Activated CD4-positive, alpha-beta T cell treated with anti-CD3 and anti-CD28 coated beads, Interleukin-2, amount 10 ng/mL, durations not matched to agents 24 days and 14 days (primary cell): ENCODE data around the gene NRXN3. TPM values are rescaled to one million over a fixed set of nuclear protein-coding genes. Genes with fewer than 3 reads are reported as not detected.

Source experiments
- DNase-seq: peaks from one replicate; pipeline ENCODE4 v3.0.0; 2022
- H3K27ac Mint-ChIP-seq: one replicate; pipeline ENCODE4 v1.8.0; 2022; ENCODE audit warnings: mild to moderate bottlenecking, mixed read lengths
- H3K27me3 Mint-ChIP-seq: one replicate; pipeline ENCODE4 v1.8.0; 2022; ENCODE audit warnings: mixed read lengths
- H3K36me3 Mint-ChIP-seq: one replicate; pipeline ENCODE4 v1.8.0; 2022; ENCODE audit warnings: low read depth, mild to moderate bottlenecking, mixed read lengths
- H3K4me1 Mint-ChIP-seq: one replicate; pipeline ENCODE4 v1.8.0; 2021; ENCODE audit warnings: mixed read lengths
- H3K4me3 Mint-ChIP-seq: one replicate; pipeline ENCODE4 v1.8.0; 2022; ENCODE audit warnings: mild to moderate bottlenecking, moderate library complexity, mixed read lengths
- H3K9me3 Mint-ChIP-seq: one replicate; pipeline ENCODE4 v1.8.0; 2021; ENCODE audit warnings: mixed read lengths
- intact Hi-C: fragments of 100-400 bp; cut with micrococcal nuclease; formaldehyde crosslinking; loops from one replicate; pipeline ENCODE4 v1.15.1; 2023
- total RNA-seq: library from RNA; stranded (reverse); gene quantifications from 2 replicates; pipeline ENCODE4 v1.2.3, GENCODE V29; 2022

The NRXN3 gene
- total RNA-seq, 1 donor from 2014 or later = not detected

DNA sequence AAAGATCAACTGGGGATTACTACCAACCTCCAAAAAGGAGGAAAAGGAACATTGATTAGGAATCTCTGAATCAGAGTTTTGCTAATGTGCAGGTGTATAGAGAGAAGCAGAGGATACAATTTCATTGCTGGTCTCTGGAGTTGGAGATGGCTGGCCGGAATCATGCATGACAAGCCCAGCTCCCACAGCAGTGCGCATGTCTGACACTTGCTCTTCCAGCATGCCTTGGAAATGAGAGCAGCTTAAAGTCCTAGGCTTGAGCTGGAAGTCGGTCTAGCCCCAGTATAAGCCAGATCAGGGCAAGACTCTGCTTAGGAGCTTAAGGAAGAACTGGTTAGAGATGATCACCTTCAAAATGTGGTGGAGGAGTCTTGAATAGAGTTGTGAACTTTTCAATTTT, 1298.3 kb downstream of the NRXN3 start:
- Mint-ChIP-seq H3K4me1 (no peaks in the 10 kb centered on the region), H3K9me3 (no peaks in the 10 kb centered on the region), H3K36me3 (no peaks in the 10 kb centered on the region), H3K4me3 (no peak overlapping the region), H3K27me3 (no peaks in the 10 kb centered on the region), H3K27ac (no peak overlapping the region)
- DNase-seq = no peak
- intact Hi-C loops = no loop called here

DNA sequence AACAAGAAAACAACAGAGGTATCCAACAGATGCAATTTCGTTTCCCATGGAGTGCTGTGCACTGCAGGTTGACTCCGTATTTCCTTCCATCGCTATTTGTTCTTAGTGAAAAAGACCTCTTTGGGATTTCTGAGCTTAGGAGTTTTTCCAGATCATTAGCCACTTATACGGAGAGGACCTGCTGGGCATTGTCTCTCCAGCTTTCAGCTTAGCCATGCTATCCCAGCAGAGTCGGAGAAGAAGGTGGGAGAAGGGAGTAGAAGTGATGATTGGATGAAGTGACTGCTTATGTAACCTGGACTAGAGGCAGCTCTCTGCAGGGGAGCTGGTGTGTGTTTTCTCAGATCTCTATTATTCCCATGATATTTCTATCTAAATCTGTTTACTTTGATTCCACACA, 1303.5 kb downstream of the NRXN3 start:
- Mint-ChIP-seq H3K4me1 (no peaks in the 10 kb centered on the region), H3K27me3 (no peaks in the 10 kb centered on the region), H3K27ac (no peak overlapping the region), H3K4me3 (no peak overlapping the region), H3K9me3 (no peaks in the 10 kb centered on the region), H3K36me3 (no peaks in the 10 kb centered on the region)
- intact Hi-C loops = no loop called here
- no peak for DNase-seq

- Mint-ChIP-seq H3K27ac (no peak overlapping the region), H3K27me3 (no peaks in the 10 kb centered on the region)
- intact Hi-C loops = no loop called here
These were observed 1305.8 kb downstream of the NRXN3 start for GRCh38 chr14:79475887-79476532.

GRCh38 chr14:79476552-79476951, 1306.4 kb downstream of the NRXN3 start:
- Mint-ChIP-seq H3K4me3 (no peak overlapping the region), H3K27ac (no peak overlapping the region), H3K4me1 (no peaks in the 10 kb centered on the region), H3K9me3 (no peaks in the 10 kb centered on the region), H3K27me3 (no peaks in the 10 kb centered on the region), H3K36me3 (no peaks in the 10 kb centered on the region)
- intact Hi-C loops = no loop called here
- DNase-seq = no peak

More at GRCh38 chr14:79475887-79476532, 1305.8 kb downstream of the NRXN3 start:
- H3K9me3 Mint-ChIP-seq = no peaks in the 10 kb centered on the region
- DNase-seq = no peak
- no peaks in the 10 kb centered on the region for H3K36me3 Mint-ChIP-seq
- H3K4me1 Mint-ChIP-seq = no peaks in the 10 kb centered on the region
- no peak overlapping the region for H3K4me3 Mint-ChIP-seq

DNA sequence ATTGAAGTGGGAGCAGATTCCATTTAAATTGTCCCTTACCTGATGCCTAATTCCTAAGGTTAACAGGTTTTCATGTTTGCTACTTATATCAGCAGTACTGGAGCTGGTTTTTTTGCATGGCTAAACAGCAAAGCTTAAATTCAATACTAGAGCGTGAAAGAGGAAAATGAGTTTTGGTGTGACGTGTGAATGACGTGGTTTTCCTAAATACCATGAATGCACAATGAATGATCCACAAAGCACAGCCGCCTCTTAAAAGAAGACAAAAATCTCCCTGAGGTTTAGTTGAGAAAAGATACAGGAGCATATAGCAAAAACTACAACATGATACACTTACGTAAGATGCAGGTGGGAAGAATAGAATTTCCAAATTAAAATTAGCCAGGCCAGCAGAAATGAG, 1310.0 kb downstream of the NRXN3 start:
- H3K27me3 Mint-ChIP-seq = no peaks in the 10 kb centered on the region
- no peak for DNase-seq
- intact Hi-C loops = no loop called here
- no peak overlapping the region for H3K4me3 Mint-ChIP-seq
- H3K4me1 Mint-ChIP-seq = no peaks in the 10 kb centered on the region
- no peak overlapping the region for H3K27ac Mint-ChIP-seq
- H3K9me3 Mint-ChIP-seq = no peaks in the 10 kb centered on the region
- H3K36me3 Mint-ChIP-seq = no peaks in the 10 kb centered on the region

DNA sequence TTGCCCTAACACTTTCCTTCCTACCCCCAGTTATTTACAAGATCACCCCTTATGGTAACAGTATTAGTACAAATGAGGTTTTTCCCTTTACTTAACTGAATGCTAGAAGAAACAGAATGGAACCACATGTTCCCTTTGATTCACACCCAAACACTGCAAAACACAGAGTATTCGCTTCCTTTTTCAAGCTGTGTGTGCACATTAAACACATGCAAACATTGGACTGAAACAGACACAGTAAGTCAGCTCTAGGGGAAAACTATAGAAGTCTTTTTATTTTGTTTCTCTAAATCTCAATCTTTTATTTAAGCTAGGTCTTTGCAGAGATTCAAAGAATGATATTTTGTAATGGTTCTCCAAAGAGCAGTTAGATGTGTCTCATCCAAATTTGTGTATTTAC, 1312.7 kb downstream of the NRXN3 start:
- Mint-ChIP-seq H3K4me3 (no peak overlapping the region), H3K36me3 (no peaks in the 10 kb centered on the region), H3K27me3 (no peaks in the 10 kb centered on the region), H3K27ac (no peak overlapping the region), H3K9me3 (no peaks in the 10 kb centered on the region), H3K4me1 (no peaks in the 10 kb centered on the region)
- intact Hi-C loops = no loop called here
- DNase-seq = no peak

DNA sequence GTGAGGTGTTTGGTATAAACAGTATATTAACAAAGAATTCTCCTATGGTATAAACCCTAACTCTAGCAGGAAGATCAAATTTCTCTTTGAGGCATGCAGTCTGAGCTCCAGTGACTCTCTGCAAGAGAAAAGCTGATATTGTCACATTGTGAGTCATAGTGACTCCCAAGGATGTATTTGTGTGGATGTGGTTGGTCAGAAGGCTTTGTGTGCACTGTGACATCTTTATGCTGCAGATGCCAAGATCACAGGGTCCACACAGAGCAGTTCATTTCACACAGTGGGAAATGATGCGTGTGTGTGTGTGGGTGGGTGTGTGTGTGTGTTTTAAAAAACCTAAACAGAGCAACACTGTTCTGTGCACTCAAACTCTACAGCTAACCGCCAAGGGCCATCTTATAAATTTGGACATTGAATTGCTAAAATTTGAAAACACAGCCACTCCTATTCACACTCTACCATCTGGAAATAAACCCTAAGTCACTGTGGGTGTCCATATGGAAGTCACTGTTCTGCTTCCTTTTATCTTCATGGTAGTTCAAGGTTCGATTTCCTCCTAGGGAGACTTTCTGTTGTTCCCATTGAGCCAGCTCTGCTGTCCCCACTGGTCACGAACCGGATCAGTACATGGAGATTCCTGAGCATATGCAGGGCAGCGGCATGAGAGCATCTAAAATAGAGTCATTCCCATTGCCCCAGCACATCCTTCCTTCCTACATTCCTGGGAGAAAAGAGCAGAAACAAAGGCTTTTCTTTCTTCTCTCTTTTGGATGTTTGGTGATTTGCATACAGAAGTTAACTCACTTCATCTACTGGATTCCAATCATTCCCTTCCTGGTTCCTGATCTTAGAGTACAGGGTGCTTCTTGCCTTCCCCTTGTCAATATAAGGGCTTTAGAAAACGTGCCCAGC, 1313.6 kb downstream of the NRXN3 start:
- Mint-ChIP-seq H3K4me3 (no peak overlapping the region), H3K4me1 (no peaks in the 10 kb centered on the region), H3K9me3 (peaks cover 5% of the 10 kb centered on the region), H3K27ac (no peak overlapping the region), H3K27me3 (no peaks in the 10 kb centered on the region), H3K36me3 (no peaks in the 10 kb centered on the region)
- intact Hi-C loops = no loop called here
- DNase-seq = no peak

DNA sequence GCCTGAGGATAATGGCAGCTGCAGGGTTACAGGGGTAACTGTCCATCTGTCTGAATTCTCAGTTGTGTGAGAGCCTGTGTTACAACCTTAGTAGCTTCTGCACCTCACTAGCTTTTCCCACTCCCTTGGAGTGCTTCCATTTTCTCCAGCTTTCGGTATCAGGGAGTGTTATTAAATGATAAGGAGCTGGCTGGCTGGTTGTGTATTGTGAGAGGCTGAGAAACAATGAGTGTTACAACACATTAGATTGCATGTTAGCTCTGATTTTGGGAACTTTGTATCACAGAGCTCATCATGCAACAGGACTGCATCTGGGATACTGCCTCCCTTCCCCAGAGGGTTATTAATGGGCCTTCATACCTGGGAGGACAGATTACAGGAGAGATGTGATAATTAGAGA, 1317.5 kb downstream of the NRXN3 start:
- Mint-ChIP-seq H3K36me3 (no peaks in the 10 kb centered on the region), H3K9me3 (peaks cover 12% of the 10 kb centered on the region), H3K4me1 (no peaks in the 10 kb centered on the region), H3K27me3 (no peaks in the 10 kb centered on the region), H3K27ac (no peak overlapping the region), H3K4me3 (no peak overlapping the region)
- DNase-seq = no peak
- intact Hi-C loops = no loop called here

DNA sequence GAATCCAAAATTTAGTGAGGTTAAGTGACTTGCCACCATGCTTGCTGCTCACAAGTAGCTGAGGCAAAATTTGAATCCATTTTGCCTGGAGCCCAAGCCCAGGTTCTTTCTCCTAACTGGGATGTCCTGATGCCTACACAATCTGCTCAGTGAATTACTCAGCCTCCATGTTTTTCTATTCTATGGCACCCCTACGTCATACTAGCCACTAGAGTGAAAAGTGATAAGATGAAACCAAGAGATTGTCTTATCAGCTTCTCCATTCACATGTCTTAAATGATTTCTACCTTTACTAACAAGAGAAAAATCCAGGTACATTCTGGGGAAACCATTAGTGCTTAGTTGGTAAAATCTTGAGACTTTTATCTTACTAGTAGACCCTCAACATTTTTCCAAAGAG, 1321.0 kb downstream of the NRXN3 start:
- intact Hi-C loops = no loop called here
- peaks cover 12% of the 10 kb centered on the region for H3K9me3 Mint-ChIP-seq
- DNase-seq = no peak
- no peak overlapping the region for H3K4me3 Mint-ChIP-seq
- no peak overlapping the region for H3K27ac Mint-ChIP-seq
- H3K4me1 Mint-ChIP-seq = no peaks in the 10 kb centered on the region
- H3K36me3 Mint-ChIP-seq = no peaks in the 10 kb centered on the region
- H3K27me3 Mint-ChIP-seq = no peaks in the 10 kb centered on the region

GRCh38 chr14:79493081-79493645, 1323.0 kb downstream of the NRXN3 start:
- Mint-ChIP-seq H3K9me3 (peaks cover 11% of the 10 kb centered on the region), H3K36me3 (no peaks in the 10 kb centered on the region), H3K27ac (no peak overlapping the region), H3K4me1 (no peaks in the 10 kb centered on the region), H3K4me3 (no peak overlapping the region), H3K27me3 (no peaks in the 10 kb centered on the region)
- no peak for DNase-seq
- intact Hi-C loops = no loop called here

DNA sequence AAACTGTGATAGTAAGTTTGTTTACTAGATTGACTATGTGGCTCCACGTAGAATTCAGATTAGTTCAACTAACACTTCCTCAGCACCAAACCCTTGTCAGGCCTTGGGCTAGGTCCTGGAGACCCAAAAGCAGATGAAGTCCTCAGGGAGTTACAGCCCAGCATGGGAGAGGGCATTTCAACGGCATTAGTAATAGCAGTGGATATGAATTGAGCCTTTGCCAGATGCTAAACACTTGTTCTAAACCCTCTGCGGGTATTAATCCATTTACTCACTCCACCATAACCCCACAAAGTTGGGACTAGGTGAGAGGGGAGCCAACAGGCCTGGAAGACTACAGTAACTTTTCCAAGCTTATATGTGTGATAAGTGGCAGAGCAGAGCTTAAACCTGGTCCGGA, 1326.5 kb downstream of the NRXN3 start:
- Mint-ChIP-seq H3K27ac (no peak overlapping the region), H3K36me3 (no peaks in the 10 kb centered on the region), H3K27me3 (no peaks in the 10 kb centered on the region), H3K4me3 (no peak overlapping the region), H3K4me1 (no peaks in the 10 kb centered on the region), H3K9me3 (no peaks in the 10 kb centered on the region)
- DNase-seq = no peak
- intact Hi-C loops = no loop called here

- H3K9me3 Mint-ChIP-seq = no peaks in the 10 kb centered on the region
- no peak overlapping the region for H3K27ac Mint-ChIP-seq
- no peak for DNase-seq
- H3K36me3 Mint-ChIP-seq = no peaks in the 10 kb centered on the region
- H3K27me3 Mint-ChIP-seq = no peaks in the 10 kb centered on the region
- no peak overlapping the region for H3K4me3 Mint-ChIP-seq
- no peaks in the 10 kb centered on the region for H3K4me1 Mint-ChIP-seq
- intact Hi-C loops = no loop called here
These were observed 1330.3 kb downstream of the NRXN3 start for GRCh38 chr14:79500489-79500888.

DNA sequence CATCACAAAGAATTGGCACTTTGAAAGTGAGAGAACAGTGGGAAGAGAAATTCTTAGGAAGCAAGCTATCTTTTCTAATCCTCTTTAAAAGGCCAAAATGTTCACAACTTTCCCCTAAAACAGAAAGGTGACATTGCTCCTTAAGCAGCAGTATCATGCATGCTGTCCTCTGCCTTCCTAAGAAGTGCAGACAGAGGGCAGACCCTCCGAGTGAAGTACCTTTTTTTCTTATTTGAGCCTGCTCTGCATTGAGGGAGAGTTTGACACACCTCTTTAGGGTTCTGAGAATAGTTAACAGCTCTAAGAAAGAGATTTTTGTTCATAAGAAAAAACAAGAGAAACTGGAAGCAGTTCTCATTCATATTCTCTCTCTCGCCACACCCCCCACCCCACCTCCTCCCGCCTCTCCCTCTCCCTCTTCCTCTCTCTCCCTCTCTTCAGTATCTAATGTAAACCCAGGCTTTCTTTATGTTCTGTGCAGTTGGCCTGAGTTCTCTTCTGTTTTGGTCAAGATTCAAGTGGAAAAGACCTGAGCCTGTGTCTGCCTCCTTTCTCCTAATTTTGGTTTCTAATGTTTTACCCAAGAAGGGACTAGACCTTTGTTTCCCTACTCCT, 1332.1 kb downstream of the NRXN3 start:
- DNase-seq = no peak
- no peak overlapping the region for H3K4me3 Mint-ChIP-seq
- H3K27me3 Mint-ChIP-seq = no peaks in the 10 kb centered on the region
- intact Hi-C loops = no loop called here
- no peak overlapping the region for H3K27ac Mint-ChIP-seq
- H3K36me3 Mint-ChIP-seq = no peaks in the 10 kb centered on the region
- no peaks in the 10 kb centered on the region for H3K9me3 Mint-ChIP-seq
- no peaks in the 10 kb centered on the region for H3K4me1 Mint-ChIP-seq

GRCh38 chr14:79502751-79503148, 1332.6 kb downstream of the NRXN3 start:
- DNase-seq = no peak
- Mint-ChIP-seq H3K36me3 (no peaks in the 10 kb centered on the region), H3K4me3 (no peak overlapping the region), H3K27ac (no peak overlapping the region), H3K9me3 (no peaks in the 10 kb centered on the region), H3K4me1 (no peaks in the 10 kb centered on the region), H3K27me3 (no peaks in the 10 kb centered on the region)
- intact Hi-C loops = no loop called here
